D341Med (cell line): ENCODE data around the gene ZFP91.
A peak's percentile ranks its signal among the peaks of the same experiment; 100 is the strongest.
"Not testable (repeated sequence)": the region's sequence is repeated elsewhere in the genome, so short reads cannot be mapped to it uniquely, and the experiment has no call there.

Experiments
- DNase-seq: peaks from one replicate; pipeline ENCODE4 v3.0.0; 2012; ENCODE audit warnings: low spot score

ZFP91 gene

DNA sequence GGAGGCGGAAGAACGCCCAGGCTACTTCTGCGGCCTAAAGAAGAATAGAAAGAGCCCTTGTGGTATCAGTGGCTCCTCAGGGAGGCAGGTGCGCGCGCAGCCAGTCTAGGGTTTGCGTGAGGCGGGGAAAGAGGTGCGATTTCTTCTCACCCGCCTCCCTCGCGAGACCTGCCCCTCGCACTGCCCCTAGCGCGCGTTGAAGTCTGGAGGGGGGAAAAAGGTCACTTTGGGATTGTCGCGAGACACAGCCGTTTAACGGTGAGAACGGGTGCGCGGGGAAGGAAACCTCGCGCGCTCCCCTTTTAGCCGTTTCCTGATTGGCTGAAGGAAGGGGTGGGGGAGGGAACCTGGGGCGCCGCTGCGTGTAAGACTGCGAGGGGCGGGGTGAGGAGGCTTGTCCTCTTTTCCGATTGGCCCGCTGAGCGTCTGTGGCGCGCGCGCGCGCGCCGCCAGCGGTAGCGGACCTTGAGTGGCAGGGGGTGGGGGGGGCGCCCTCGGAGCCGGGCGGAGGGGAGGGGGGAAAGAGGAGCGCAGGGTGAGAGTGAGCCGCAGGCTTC lies at the start of gene ZFP91:
TSS of gene ZFP91 (plus strand) at position 429 of the 557 bp plus-strand sequence. CDS start 219 bp downstream, outside the sequence.
- peak; percentile 92 for DNase-seq

GRCh38 chr11:58530236-58530635 lies 48.6 kb upstream of the ZFP91 start:
- no peak for DNase-seq

- DNase-seq, result no peak
Observed at GRCh38 chr11:58531865-58532341, 47.0 kb upstream of the ZFP91 start.

- DNase-seq, result no peak
Observed at GRCh38 chr11:58546841-58547240, 32.0 kb upstream of the ZFP91 start.

- DNase-seq, result no peak
Observed at GRCh38 chr11:58549644-58550043, 29.2 kb upstream of the ZFP91 start.

- no peak for DNase-seq
Observed at GRCh38 chr11:58560842-58561241, 18.0 kb upstream of the ZFP91 start.

GRCh38 chr11:58561394-58562098 lies 17.3 kb upstream of the ZFP91 start:
- DNase-seq, result peak; percentile 45

DNA sequence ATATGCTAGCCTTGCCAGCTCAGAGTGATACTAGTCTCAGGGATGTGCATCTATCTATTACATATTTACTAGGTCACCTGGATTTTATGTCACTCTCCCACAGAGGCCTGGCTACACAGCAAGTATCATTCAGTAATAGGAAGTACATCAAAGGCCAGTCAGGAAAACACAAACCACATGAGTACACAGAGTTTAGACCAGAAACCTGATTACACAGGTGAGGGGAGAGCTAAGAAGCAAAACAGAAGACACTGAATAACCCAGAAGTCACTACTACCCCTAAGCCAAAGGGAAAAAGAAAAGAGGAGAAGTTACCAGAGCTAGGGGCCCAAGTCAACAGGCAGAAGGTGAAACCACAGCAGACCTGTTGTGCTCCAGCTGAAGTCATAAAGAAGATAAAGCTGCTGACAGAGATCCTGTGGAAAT lies 16.5 kb upstream of the ZFP91 start:
- DNase-seq, result no peak

GRCh38 chr11:58564231-58564630 lies 14.6 kb upstream of the ZFP91 start:
- no peak for DNase-seq

DNA sequence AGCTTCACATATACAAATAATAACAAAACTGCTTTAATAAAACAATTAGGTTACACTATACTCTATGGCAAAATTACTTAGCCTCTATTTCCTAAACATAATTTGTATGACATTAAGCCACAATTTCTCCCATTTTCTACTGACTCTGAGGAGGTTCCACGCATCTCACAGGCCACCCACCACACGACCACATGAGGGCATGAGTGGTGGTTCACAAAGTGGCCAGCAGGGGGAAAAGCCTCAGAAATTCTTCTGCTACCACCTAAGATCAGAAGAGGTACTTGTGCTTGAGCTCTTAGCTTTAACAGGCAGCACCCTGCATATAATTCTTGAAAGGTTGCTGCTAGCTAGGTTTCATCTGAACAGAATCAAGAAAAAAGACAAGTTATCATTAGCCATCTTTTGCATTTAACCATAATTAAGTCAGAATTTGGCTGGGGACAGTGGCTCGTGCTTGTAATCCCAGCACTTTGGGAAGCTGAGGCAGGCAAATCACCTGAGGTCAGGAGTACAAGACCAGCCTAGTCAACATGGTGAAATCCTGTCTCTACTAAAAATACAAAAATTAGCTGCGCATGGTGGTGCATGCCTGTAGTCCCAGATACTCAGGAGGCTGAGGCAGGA lies 10.9 kb upstream of the ZFP91 start:
- peak; percentile 74 for DNase-seq

DNA sequence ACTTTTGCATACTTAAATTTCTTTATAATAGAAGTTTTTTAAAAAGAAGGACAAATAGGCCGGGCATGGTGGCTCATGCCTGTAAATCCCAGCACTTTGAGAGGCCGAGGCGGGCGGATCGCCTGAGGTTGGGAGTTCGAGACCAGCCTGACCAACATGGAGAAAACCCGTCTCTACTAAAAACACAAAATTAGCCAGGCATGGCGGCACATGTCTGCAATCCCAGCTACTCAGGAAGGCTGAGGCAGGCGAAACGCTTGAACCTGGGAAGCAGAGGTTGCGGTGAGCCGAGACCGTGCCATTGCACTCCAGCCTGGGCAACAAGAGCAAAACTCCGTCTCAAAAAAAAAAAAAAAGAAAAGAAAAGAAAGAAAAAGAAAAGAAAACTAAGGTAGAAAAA lies 6.0 kb upstream of the ZFP91 start:
- not testable (repeated sequence) for DNase-seq

GRCh38 chr11:58573451-58574104 lies 5.3 kb upstream of the ZFP91 start:
- DNase-seq, result no peak

- no peak for DNase-seq
Observed at GRCh38 chr11:58574881-58575280, 4.0 kb upstream of the ZFP91 start.

GRCh38 chr11:58575377-58576020 lies 3.4 kb upstream of the ZFP91 start, which contains the start of gene LPXN:
Gene LPXN (minus strand): TSS chr11:58575856. CDS start chr11:58575772, 84 bp downstream.
- no peak for DNase-seq

DNA sequence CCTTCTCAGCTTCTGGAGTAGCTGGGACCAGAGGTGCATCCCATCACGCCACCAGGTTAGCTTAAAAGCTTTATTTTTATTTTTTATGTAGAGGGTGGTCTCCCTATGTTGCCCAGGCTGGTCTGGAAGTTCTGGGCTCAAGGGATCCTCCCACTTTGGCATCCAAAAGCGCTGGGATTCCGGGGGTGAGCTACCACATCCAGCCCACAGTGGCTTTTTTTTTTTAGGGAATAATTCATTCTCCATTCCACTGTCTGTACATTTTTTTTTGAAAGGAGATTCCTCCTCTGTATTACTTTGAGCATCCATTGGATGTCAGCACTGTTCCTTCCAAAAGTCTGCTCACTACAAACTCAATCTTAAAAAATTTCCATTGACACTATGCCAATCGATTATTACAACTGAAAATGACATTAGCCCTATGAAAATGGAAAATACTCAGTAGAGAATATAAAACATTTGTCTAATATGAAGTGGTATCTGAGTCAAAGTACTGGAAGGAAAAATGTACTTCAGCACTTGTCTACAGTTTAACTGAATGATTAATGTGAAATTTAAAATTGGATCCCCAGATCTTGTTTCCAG lies 1.9 kb upstream of the ZFP91 start:
- no peak for DNase-seq

DNA sequence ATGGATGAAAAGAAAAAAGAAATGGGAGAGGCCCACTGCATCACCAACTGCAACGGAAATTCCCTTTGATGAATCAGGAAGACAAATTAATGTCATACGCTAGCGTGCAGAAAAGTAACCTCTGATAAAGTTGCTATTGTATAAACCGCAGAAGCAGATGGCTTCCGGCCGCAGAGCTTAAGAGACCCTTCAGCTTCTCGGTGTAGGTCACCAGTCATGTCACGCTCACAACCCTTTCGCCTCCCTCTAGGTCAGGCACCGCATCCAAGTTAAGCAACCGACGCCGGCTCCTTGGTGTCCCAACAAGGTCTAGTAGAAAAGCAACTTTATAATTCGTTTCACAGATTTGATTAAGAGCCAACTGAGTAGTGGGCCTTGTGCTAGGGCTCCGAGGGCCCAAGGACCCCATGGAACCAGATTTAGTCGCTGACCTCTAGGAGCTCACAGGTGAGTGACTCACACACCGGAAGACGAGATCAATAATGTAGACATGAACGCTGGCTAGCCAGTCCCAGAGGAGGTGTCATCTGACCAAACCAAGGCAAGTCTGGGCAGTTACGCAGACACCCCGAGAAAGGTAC lies 1.2 kb upstream of the ZFP91 start:
- DNase-seq, result peak; percentile 14

DNA sequence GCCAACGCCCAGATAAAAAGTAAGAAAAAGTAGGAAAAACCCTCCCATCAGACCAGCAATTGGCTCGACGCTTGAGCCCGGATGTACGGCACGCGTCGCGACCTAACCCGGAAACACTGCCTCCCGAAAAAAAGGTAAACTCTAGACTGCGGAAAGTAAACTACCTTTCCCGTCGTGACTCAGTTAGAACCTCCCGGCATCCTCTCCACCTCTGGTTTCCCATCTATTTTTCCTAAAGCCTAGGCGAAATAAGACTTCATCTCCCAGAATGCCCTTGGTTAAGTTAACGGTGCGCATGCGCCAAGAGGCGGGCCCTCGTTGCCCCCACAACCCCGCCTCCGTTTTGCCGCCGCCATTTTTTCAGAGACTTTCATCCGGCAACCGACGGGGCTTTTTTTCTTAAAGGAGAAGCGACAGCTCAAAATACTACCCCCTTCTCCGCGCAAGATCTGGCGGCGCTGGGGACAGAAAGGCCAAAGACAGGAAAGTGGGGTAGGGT lies 678 bp upstream of the ZFP91 start:
- DNase-seq, result peak; percentile 83

GRCh38 chr11:58579192-58580129 lies 598 bp downstream of the ZFP91 start:
- peak; percentile 85 for DNase-seq

GRCh38 chr11:58580311-58580710 lies 1.4 kb downstream of the ZFP91 start:
- no peak for DNase-seq

- no peak for DNase-seq
Observed at GRCh38 chr11:58582437-58582836, 3.6 kb downstream of the ZFP91 start.
